Tibial artery (tissue), 4 donors: ENCODE results near the gene CCDC86.

Source experiments
- DNase-seq, 2 donors: peaks; one replicate each; pipeline ENCODE4 v3.0.0-alpha.2; 2019
- H3K27ac ChIP-seq, 2 donors: fragments of 200-600 bp; sonication (generic) in 1 of 2; 1 replicate in 1 of 2; 2 replicates in 1 of 2; pipeline ENCODE4 v1.5.1; 2018 to 2019; ENCODE audit warnings: mild to moderate bottlenecking in 1 of 2
- H3K27me3 ChIP-seq, 2 donors: fragments of 200-600 bp; sonication (generic) in 1 of 2; one replicate each; pipeline versions ENCODE4 v1.5.1 to v1.6.0; 2016 to 2019
- H3K36me3 ChIP-seq, 3 donors: fragments of 200-600 bp; sonication (generic) in 2 of 3; one replicate each; pipeline ENCODE4 v1.5.1; 2016 to 2019; ENCODE audit warnings: mild to moderate bottlenecking in 2 of 3
- H3K4me1 ChIP-seq, 4 donors: fragments of 200-600 bp; sonication (generic) in 2 of 4; 1 replicate in 3 of 4; 2 replicates in 1 of 4; pipeline ENCODE4 v1.5.1; 2016 to 2019
- H3K4me3 ChIP-seq, 2 donors: fragments of 200-600 bp; sonication (generic) in 1 of 2; 1 replicate in 1 of 2; 2 replicates in 1 of 2; pipeline ENCODE4 v1.5.1; 2018 to 2019; ENCODE audit warnings: mild to moderate bottlenecking in 2 of 2
- H3K9me3 ChIP-seq, 3 donors: fragments of 200-600 bp; sonication (generic) in 1 of 3; one replicate each; pipeline ENCODE4 v1.5.1; 2016 to 2019
- intact Hi-C: fragments of 100-400 bp; cut with DNase I; formaldehyde crosslinking; loops from one replicate; pipeline ENCODE4 v1.15.0; 2023; ENCODE audit warnings: low total_unique reads
- TF ChIP-seq, protein P1 (sequence below), 2 experiments: fragments of 200-600 bp in 1 of 2; fragments of 450-650 bp in 1 of 2; IDR thresholded peaks; one replicate each; pipeline ENCODE4 v1.5.1; 2017 to 2019; ENCODE audit warnings: antibody characterized with exemption in 2 of 2, mild to moderate bottlenecking in 1 of 2, moderate library complexity in 1 of 2

Gene CCDC86

DNA sequence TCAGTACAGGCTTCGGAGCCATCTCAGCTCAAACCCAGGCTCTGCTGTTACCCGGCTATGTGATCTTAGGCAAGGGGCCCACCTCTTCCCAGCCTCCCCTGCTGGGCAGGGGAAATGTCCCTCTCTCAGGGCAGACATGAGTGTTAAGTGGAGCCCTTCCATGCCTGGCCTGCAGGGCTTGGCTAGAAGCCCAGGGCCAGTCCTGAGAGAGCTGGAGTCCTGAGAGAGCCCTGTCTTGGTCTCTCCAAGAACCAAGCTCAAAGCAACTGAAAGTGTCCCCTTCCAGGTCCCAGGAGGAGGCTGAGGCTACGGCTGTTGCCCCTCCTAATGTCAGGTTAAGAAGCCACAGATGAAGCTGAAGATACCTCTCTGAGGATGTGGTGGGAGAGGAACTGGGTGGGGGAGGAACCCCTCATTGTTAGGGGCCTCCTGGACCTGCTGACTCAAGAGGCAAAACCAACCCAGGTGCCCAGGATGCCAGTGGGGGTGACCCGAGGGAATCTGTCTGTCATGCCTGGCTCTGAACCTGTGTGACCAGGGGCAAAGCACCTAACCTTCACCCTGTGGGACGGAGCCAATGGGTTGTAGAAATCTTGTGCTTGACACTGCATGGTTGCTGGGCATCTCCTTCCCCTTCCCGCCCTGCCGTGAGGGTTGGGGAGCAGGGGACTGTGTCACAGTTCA lies 29.6 kb downstream of the CCDC86 start:
- Histone ChIP-seq H3K36me3 (no peaks in the 10 kb centered on the region), H3K4me1 (no peaks in the 10 kb centered on the region), H3K9me3 (no peaks in the 10 kb centered on the region), H3K27me3 (peaks cover 0 to 15% of the 10 kb centered on the region in 2 donors), H3K4me3 (no peak overlapping the region), H3K27ac (no peak overlapping the region)
- DNase-seq, result peak in 1 of 2 donors; percentile 59
- TF ChIP-seq, protein P1, sequence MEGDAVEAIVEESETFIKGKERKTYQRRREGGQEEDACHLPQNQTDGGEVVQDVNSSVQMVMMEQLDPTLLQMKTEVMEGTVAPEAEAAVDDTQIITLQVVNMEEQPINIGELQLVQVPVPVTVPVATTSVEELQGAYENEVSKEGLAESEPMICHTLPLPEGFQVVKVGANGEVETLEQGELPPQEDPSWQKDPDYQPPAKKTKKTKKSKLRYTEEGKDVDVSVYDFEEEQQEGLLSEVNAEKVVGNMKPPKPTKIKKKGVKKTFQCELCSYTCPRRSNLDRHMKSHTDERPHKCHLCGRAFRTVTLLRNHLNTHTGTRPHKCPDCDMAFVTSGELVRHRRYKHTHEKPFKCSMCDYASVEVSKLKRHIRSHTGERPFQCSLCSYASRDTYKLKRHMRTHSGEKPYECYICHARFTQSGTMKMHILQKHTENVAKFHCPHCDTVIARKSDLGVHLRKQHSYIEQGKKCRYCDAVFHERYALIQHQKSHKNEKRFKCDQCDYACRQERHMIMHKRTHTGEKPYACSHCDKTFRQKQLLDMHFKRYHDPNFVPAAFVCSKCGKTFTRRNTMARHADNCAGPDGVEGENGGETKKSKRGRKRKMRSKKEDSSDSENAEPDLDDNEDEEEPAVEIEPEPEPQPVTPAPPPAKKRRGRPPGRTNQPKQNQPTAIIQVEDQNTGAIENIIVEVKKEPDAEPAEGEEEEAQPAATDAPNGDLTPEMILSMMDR (IDR thresholded peaks at IDR 0.05), result no peak
- intact Hi-C loops, result no loop called here

DNA sequence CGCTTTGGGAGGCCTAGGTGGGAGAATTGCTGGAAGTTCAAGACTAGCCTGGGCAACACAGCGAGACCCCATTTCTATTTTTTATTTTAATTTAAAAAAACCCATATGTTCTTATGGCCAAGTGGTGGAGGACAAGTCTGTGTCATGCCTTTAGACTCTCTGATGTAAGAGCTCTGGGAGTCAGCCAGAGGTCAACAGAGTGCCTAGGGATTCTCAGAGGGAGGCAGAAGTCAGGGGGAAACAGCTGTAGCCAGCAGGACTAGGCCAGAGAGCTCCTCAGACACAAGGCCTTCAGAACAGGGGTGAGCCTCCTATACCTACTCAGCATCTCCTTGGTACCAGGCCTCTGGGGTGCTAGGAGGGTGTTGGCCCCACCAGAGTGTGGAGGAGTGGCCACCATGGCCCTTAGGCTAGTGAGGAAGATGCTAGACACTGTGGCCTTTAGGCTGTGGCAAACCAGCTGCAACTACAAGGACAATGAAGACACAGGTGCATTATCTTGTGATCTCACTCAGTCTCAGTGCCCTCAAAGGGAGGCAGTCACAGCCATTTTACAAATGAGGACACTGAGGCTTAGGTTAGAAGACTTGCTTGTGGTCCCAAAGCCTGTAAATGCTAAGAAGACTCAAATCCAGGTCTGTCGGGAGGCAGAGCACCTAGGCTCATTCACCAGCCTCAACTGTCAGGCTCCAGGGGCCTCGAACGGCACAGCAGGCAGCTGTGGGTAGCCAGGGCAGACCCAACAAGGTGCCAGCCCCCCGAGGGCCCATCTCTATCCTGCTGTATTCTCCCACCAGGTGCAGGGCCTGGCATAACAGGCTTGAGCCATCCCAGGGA lies 30.4 kb downstream of the CCDC86 start:
- H3K27me3 ChIP-seq, result peaks cover 0 to 15% of the 10 kb centered on the region in 2 donors
- no peak overlapping the region for H3K4me3 ChIP-seq
- H3K36me3 ChIP-seq, result no peaks in the 10 kb centered on the region
- intact Hi-C loops, result no loop called here
- peak; percentile 57 to 67 for DNase-seq
- H3K9me3 ChIP-seq, result no peaks in the 10 kb centered on the region
- no peaks in the 10 kb centered on the region for H3K4me1 ChIP-seq
- no peak overlapping the region for H3K27ac ChIP-seq
- TF ChIP-seq, protein P1 (IDR thresholded peaks at IDR 0.05), result no peak

DNA sequence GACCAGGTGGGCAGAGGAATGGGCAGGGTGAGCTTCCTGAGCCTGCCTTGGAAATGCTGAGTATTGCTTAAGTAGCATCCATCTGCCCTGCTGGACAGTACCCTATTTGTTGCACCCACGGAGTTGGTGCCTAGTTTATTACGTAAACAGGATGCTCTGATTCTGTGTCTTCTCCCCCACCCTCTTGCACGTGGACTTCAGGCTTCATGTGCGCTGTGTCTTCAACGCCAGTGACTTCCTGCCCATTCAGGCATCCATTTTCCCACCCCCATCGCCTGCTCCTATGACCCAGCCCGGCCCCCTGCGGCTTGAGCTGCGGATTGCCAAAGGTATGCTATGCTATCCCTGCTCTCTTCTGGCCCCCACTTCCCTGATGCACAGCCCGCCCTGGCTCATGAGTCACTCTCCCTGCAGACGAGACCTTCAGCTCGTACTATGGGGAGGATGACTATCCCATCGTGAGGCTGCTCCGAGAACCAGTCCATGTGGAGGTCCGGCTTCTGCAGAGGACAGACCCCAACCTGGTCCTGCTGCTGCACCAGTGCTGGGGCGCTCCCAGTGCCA lies 31.1 kb downstream of the CCDC86 start:
- intact Hi-C loops, result no loop called here
- H3K4me3 ChIP-seq, result no peak overlapping the region
- H3K36me3 ChIP-seq, result no peaks in the 10 kb centered on the region
- DNase-seq, result peak in 1 of 2 donors; percentile 48
- TF ChIP-seq, protein P1 (IDR thresholded peaks at IDR 0.05), result no peak
- no peak overlapping the region for H3K27ac ChIP-seq
- H3K4me1 ChIP-seq, result no peaks in the 10 kb centered on the region
- peaks cover 0 to 15% of the 10 kb centered on the region in 2 donors for H3K27me3 ChIP-seq
- no peaks in the 10 kb centered on the region for H3K9me3 ChIP-seq

DNA sequence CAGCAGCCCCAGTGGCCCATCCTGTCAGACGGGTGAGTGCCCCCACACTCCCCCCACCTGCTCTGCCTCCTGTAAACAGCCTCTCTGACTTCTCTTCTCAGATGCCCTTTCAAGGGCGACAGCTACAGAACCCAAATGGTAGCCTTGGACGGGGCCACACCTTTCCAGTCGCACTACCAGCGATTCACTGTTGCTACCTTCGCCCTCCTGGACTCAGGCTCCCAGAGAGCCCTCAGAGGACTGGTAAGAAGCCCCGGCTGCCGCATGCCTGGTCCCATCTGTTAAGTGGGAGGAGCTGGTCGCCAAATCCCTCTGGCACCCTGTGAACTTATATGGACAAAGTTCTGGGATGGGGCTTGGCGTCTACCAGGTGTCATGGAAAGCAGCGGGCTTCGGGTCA lies 31.6 kb downstream of the CCDC86 start:
- Histone ChIP-seq H3K36me3 (no peaks in the 10 kb centered on the region), H3K4me1 (no peaks in the 10 kb centered on the region), H3K27me3 (peaks cover 0 to 15% of the 10 kb centered on the region in 2 donors), H3K9me3 (no peaks in the 10 kb centered on the region), H3K27ac (no peak overlapping the region), H3K4me3 (no peak overlapping the region)
- TF ChIP-seq, protein P1 (IDR thresholded peaks at IDR 0.05), result no peak
- DNase-seq, result peak in 1 of 2 donors; percentile 60
- intact Hi-C loops, result no loop called here

DNA sequence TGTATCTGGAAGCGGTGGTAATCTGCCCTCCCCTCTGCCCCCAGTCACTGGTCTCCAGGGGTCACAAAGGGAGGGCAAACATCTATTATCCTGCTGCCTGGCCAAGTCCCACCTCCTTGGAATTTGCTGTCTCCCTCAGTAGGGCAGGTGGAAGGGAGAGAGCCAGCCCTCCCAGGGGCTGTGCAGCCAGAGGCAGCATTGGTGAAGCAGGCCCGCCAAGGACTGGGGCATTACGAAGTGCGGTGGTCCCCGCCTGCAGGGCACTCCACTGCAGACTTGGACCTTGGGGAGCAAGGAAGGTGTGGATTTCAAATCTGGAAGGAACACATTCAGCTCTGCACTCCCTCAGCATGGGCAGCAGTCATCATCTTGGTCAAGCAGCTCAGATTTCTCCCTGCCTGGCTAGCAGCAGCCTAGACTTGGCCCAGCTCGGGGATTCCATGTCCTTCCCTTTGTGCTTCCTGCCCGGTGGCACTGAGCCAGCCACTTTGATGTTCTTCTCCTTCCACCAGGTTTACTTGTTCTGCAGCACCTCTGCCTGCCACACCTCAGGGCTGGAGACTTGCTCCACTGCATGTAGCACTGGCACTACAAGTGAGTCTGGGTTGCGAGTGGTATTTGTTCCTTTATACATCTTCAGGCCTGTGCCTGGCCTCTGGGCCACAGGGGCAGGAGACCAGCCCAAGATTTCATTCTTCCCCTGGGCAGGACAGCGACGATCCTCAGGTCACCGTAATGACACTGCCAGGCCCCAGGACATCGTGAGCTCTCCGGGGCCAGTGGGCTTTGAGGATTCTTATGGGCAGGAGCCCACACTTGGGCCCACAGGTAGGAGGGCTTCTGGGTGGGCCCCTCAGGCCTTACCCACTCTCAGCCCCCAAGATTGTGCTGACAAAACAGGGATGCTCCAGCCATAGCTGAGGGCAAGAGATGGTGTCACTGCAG lies 32.8 kb downstream of the CCDC86 start:
- DNase-seq, result peak in 1 of 2 donors; percentile 62

More for the DNA sequence above, 32.8 kb downstream of the CCDC86 start:
- H3K27ac ChIP-seq, result no peak overlapping the region
- TF ChIP-seq, protein P1 (IDR thresholded peaks at IDR 0.05), result no peak
- peaks cover 0 to 10% (median 0%) of the 10 kb centered on the region in 3 donors for H3K36me3 ChIP-seq
- H3K9me3 ChIP-seq, result no peaks in the 10 kb centered on the region
- no peak overlapping the region for H3K4me3 ChIP-seq
- no peaks in the 10 kb centered on the region for H3K4me1 ChIP-seq
- H3K27me3 ChIP-seq, result peaks cover 0 to 8% of the 10 kb centered on the region in 2 donors
- intact Hi-C loops, result no loop called here
